ENCODE measurements around the gene CBX3. TPM values are rescaled to one million over a fixed set of nuclear protein-coding genes. Genes with fewer than 3 reads are reported as not detected.

Gene CBX3
- total and polyA plus RNA-seq, 2 of the 13 experiments (the other 11 are each of a cell fraction or from before 2014, with no cell fraction given) = 53.9 to 249 TPM

GRCh38 chr7:26190417-26190869 lies 11.1 kb upstream of the CBX3 start:
- Histone ChIP-seq H3K4me3 (replicated peaks in 1 of 3; ENCODE audit: insufficient read depth in 1 of 3, low read depth in 2 of 3, low read length in 3 of 3) (no peak overlapping the region), H4K20me1 (ENCODE audit: insufficient read depth, low read length) (peaks cover 78% of the 10 kb centered on the region), H3K27me3 (ENCODE audit: control insufficient read depth in 1 of 2, insufficient read depth in 2 of 2, low read length in 2 of 2) (no peaks in the 10 kb centered on the region), H3K36me3 (replicated peaks in 1 of 2; ENCODE audit: control insufficient read depth in 1 of 2, insufficient read depth in 2 of 2, low read length in 2 of 2) (peaks cover 19 to 56% of the 10 kb centered on the region in 2 experiments), H3K27ac (ENCODE audit: extremely low read length, insufficient read depth, low read length) (no peak overlapping the region), H3K4me2 (ENCODE audit: low read depth, low read length) (no peak overlapping the region), H2AFZ (ENCODE audit: low read length) (no peak overlapping the region), H3K9me3 (ENCODE audit: low read length) (no peaks in the 10 kb centered on the region), H3K9ac (ENCODE audit: insufficient read depth, low read depth, low read length) (no peak overlapping the region), H3K79me2 (ENCODE audit: insufficient read depth, low read length) (peaks cover 25% of the 10 kb centered on the region), H3K4me1 (ENCODE audit: insufficient read depth, low read length) (peaks cover 30% of the 10 kb centered on the region)
- WGBS (ENCODE audit: low lambda C conversion rate) = 100% methylated on average over 1 of the region's 1 CpG
- ATAC-seq (no peak), DNase-seq (ENCODE audit: low spot score) (no peak), FAIRE-seq (no peak)
- intact Hi-C loops (cut with micrococcal nuclease; ENCODE audit: unreplicated experiment) (no loop called here), in situ Hi-C loops (cut with HindIII; ENCODE audit: extremely low pct_ligation_motif_present, low pct_unique_long_range_greater_than_20kb) (no loop called here)
- ChIA-PET POLR2A (interaction anchor here (2.3 to 2.8 kb wide), 2 partner anchors 10 to 35 kb away, joined by 12 to 13 read pairs; partner anchors contain the start of gene HNRNPA2B1), CTCF (ENCODE audit: low intra/inter-chr PET ratio, low total read pairs) (no interaction called here)
- BruUV-seq (replicated peaks) = TSS peak; percentile 0
- no peak for TF ChIP-seq ZNF281 (CRISPR knock-in tag; IDR thresholded peaks at IDR 0.05; ENCODE audit: borderline replicate concordance)
- TF ChIP-seq SP1 (IDR thresholded peaks at IDR 0.05) = no peak
- TF ChIP-seq SP1 (CRISPR knock-in tag; IDR thresholded peaks at IDR 0.05) = no peak
- no peak for TF ChIP-seq SCMH1 (CRISPR knock-in tag; IDR thresholded peaks at IDR 0.05; ENCODE audit: borderline replicate concordance)
- no peak for TF ChIP-seq ZNF766 (CRISPR knock-in tag; IDR thresholded peaks at IDR 0.05; ENCODE audit: borderline replicate concordance)
- TF ChIP-seq ZNF225 (CRISPR knock-in tag; IDR thresholded peaks at IDR 0.05) = no peak
- no peak for TF ChIP-seq MED1 (CRISPR knock-in tag; IDR thresholded peaks at IDR 0.05)
- TF ChIP-seq MEIS2 (CRISPR knock-in tag; IDR thresholded peaks at IDR 0.05) = no peak
- TF ChIP-seq ZFP37 (CRISPR knock-in tag; IDR thresholded peaks at IDR 0.05; ENCODE audit: borderline replicate concordance) = no peak
- no peak for TF ChIP-seq NFE2L2 (IDR thresholded peaks at IDR 0.05; ENCODE audit: low read length)
- TF ChIP-seq, protein P1, sequence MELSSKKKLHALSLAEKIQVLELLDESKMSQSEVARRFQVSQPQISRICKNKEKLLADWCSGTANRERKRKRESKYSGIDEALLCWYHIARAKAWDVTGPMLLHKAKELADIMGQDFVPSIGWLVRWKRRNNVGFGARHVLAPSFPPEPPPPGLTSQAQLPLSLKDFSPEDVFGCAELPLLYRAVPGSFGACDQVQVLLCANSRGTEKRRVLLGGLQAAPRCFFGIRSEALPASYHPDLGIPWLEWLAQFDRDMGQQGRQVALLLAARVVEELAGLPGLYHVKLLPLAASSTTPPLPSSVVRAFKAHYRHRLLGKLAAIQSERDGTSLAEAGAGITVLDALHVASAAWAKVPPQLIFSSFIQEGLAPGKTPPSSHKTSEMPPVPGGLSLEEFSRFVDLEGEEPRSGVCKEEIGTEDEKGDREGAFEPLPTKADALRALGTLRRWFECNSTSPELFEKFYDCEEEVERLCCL (CRISPR knock-in tag; IDR thresholded peaks at IDR 0.05; ENCODE audit: borderline replicate concordance) = no peak
- TF ChIP-seq ZNF724P (CRISPR knock-in tag; IDR thresholded peaks at IDR 0.05; ENCODE audit: borderline replicate concordance) = no peak
- no peak for TF ChIP-seq ZNF501 (CRISPR knock-in tag; IDR thresholded peaks at IDR 0.05)
- TF ChIP-seq POLR2AphosphoS5 (IDR thresholded peaks at IDR 0.05; ENCODE audit: low read depth, low read length) = peak; percentile 43
- no peak for TF ChIP-seq HNRNPUL1 (IDR thresholded peaks at IDR 0.05; ENCODE audit: low read depth, low read length)
- TF ChIP-seq KMT2A (CRISPR knock-in tag; IDR thresholded peaks at IDR 0.05) = no peak
- no peak for TF ChIP-seq KDM5B (CRISPR knock-in tag; IDR thresholded peaks at IDR 0.05; ENCODE audit: borderline replicate concordance)
- no peak for TF ChIP-seq ATF1 (CRISPR knock-in tag; IDR thresholded peaks at IDR 0.05)
- TF ChIP-seq, protein P2, sequence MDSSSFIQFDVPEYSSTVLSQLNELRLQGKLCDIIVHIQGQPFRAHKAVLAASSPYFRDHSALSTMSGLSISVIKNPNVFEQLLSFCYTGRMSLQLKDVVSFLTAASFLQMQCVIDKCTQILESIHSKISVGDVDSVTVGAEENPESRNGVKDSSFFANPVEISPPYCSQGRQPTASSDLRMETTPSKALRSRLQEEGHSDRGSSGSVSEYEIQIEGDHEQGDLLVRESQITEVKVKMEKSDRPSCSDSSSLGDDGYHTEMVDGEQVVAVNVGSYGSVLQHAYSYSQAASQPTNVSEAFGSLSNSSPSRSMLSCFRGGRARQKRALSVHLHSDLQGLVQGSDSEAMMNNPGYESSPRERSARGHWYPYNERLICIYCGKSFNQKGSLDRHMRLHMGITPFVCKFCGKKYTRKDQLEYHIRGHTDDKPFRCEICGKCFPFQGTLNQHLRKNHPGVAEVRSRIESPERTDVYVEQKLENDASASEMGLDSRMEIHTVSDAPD (CRISPR knock-in tag; IDR thresholded peaks at IDR 0.05) = no peak
- no peak for TF ChIP-seq ZNF160 (CRISPR knock-in tag; IDR thresholded peaks at IDR 0.05)
- TF ChIP-seq ZFP36 (IDR thresholded peaks at IDR 0.05; ENCODE audit: borderline replicate concordance, low read depth, low read length, partially characterized antibody) = no peak
- TF ChIP-seq KDM6A (CRISPR knock-in tag; IDR thresholded peaks at IDR 0.05; ENCODE audit: low read depth) = no peak
- peak; percentile 34; the same call in 1 of the 2 replicates for TF ChIP-seq PAF1 (CRISPR knock-in tag; IDR thresholded peaks at IDR 0.05)
- peak in 1 of 2 experiments; percentile 60; a peak in 1 of 4 replicates for TF ChIP-seq POLR2A (IDR thresholded peaks at IDR 0.05; ENCODE audit: insufficient read depth in 1 of 2, low read depth in 2 of 2, low read length in 2 of 2)

Measured in HepG2 (cell line).